ENCODE data around the gene TPST2. TPM values are rescaled to one million over a fixed set of nuclear protein-coding genes. Genes with fewer than 3 reads are reported as not detected.

TPST2 gene
- total RNA-seq, 2 experiments from 2014 or later, result 54.8 to 58.5 TPM

DNA sequence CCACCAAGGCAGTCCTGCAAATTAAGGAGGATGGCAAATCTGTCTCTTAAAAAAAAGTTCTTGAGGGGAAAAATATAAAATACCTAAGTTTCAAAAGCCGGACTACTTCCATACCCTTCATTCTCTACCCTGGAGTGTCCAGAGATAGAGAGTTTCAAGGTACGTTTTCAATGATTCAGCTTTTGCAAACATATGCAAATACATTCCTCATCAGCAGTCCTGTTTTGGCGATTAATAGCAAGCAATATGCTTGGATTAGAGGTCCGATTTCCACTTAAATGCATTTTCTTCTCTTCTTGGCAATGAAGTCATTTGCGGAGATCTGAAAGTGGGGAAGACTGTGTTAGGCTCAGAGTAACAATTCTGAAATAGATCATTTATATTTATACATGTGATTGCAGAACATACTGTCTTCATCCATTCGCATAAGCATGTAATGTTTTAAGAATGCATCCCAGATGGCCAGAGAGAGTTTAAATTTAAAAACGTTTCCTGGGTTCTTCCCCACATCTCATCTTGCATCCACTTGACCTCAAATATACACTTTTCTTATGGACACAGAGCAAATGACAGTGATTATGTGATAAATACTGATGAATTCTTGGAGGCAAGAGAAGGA lies 63.9 kb downstream of the TPST2 start:
- Mint-ChIP-seq H3K27me3 (no peaks in the 10 kb centered on the region), H3K4me1 (peaks cover 3% of the 10 kb centered on the region), H3K4me3 (no peak overlapping the region), H3K36me3 (peaks cover 20% of the 10 kb centered on the region), H3K27ac (no peak overlapping the region), H3K9me3 (no peaks in the 10 kb centered on the region)
- no peak for ATAC-seq (ENCODE audit: low read depth)
- DNase-seq, result no peak
- POLR2A ChIA-PET, result no interaction called here

DNA sequence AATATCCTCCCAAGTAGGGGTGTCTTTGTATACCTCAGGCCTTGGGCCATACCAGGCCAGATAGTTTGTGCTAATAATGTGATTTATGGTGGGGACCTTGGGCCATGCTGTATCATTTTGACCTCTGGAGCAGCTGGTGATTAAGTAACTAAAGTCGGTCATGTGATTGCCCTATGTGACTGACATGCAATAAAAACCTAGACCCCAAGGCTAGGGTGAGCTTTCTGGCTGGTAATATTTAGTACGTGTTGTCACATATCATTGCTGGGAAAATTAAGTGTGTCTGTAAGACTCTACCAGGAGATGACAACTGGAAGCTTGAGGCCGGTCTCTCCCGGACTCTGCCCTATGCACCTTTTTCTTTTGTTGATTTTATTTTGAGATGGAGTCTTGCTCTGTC lies 65.1 kb downstream of the TPST2 start:
- ATAC-seq (ENCODE audit: low read depth), result no peak
- Mint-ChIP-seq H3K27ac (no peak overlapping the region), H3K4me1 (peaks cover 2% of the 10 kb centered on the region), H3K4me3 (no peak overlapping the region), H3K36me3 (peaks cover 16% of the 10 kb centered on the region), H3K27me3 (no peaks in the 10 kb centered on the region), H3K9me3 (no peaks in the 10 kb centered on the region)
- POLR2A ChIA-PET, result no interaction called here
- DNase-seq, result no peak

DNA sequence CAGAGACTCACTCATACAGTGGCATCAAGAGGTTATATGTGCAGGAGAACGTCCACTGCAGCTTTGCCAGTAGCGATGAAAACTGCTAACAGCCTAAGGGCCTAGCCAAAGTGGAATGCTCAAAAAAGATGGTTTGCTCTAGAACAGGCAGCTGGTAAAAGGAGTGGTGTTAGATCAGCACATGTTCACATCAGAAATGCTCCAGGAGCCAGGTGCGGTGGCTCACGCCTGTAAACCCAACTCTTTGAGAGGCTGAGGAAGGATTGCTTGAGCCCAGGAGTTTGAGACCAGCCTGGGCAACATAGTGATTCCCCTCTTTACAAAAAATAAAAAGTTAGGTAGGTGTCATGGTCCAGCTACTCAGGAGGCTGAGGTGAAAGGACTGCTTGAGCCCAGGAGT lies 67.3 kb downstream of the TPST2 start:
- H3K4me3 Mint-ChIP-seq, result no peak overlapping the region
- no peaks in the 10 kb centered on the region for H3K27me3 Mint-ChIP-seq
- POLR2A ChIA-PET, result no interaction called here
- H3K4me1 Mint-ChIP-seq, result peaks cover 1% of the 10 kb centered on the region
- no peak overlapping the region for H3K27ac Mint-ChIP-seq
- H3K9me3 Mint-ChIP-seq, result no peaks in the 10 kb centered on the region
- ATAC-seq (ENCODE audit: low read depth) (no peak), DNase-seq (no peak)
- peaks cover 14% of the 10 kb centered on the region for H3K36me3 Mint-ChIP-seq

DNA sequence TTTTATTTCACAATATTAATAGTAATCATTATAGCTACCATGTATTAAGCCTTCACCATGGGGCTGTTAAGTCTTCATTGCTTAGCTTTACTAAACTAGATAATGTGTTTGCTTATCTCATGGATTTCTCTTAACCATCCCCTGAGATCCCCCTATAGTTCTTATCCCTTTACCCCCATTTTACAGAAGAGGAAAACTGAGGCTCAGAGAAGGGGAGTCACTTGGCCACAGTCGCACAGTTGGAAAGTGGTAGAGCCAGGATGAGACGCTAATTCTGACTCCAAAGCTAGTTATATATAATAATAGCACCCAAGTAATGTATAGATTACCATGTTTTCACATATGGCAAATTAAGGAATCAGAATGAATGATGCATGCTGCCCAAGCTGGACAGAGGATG lies 67.9 kb downstream of the TPST2 start:
- H3K9me3 Mint-ChIP-seq, result no peaks in the 10 kb centered on the region
- POLR2A ChIA-PET, result no interaction called here
- H3K27me3 Mint-ChIP-seq, result no peaks in the 10 kb centered on the region
- H3K4me1 Mint-ChIP-seq, result no peaks in the 10 kb centered on the region
- ATAC-seq (ENCODE audit: low read depth) (no peak), DNase-seq (no peak)
- H3K27ac Mint-ChIP-seq, result no peak overlapping the region
- H3K36me3 Mint-ChIP-seq, result peaks cover 11% of the 10 kb centered on the region
- H3K4me3 Mint-ChIP-seq, result no peak overlapping the region

DNA sequence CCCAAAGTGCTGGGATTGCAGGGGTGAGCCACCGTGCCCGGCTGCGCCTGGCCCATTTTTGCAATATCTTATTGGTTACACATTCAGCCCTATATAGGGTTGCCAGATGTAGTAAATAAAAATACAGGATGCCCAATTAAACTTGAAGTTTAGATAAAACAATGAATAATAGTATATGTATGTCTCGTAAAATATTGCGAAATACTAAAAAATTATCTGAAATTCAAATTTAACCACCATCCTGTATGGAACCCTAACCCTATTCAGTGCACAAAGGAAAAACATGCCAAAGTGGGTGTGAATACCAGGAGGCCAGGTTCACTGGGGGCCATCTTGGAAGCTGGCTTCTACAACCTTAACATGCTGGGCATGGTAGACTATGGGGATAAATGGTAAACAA lies 72.5 kb downstream of the TPST2 start:
- H3K27me3 Mint-ChIP-seq, result no peaks in the 10 kb centered on the region
- no peak for DNase-seq
- POLR2A ChIA-PET, result interaction anchor here (1.2 kb wide), 1 partner anchor 29 kb away, joined by 3 read pairs; no protein-coding TSS in a partner anchor
- no peak overlapping the region for H3K4me3 Mint-ChIP-seq
- H3K36me3 Mint-ChIP-seq, result no peaks in the 10 kb centered on the region
- H3K27ac Mint-ChIP-seq, result no peak overlapping the region
- peaks cover 16% of the 10 kb centered on the region for H3K4me1 Mint-ChIP-seq
- no peak for ATAC-seq (ENCODE audit: low read depth)
- no peaks in the 10 kb centered on the region for H3K9me3 Mint-ChIP-seq

DNA sequence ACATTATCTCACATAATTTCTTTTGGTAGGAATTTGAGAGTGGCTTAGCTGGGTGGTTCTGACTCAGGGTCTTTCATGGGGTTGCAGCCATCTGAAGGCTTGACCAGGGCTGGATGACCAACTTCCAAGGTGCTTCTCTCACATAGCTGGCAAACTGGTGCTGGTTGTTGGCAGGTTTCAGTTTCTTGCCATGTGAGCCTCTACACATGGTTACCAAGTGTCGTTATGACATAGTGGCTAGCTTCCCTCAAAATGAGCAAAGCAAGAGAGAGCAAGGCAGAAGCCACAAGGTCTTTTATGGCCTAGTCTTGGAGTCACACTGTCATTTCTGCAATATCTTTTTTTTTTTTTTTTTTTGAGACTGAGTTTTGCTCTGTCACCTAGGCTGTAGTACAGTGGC lies 73.4 kb downstream of the TPST2 start:
- peak; percentile 4 for DNase-seq
- no peaks in the 10 kb centered on the region for H3K27me3 Mint-ChIP-seq
- POLR2A ChIA-PET, result interaction anchor here (1.1 kb wide), 1 partner anchor 33 kb away, joined by 3 read pairs; the partner anchor contains the start of genes HPS4 and SRRD
- no peak for ATAC-seq (ENCODE audit: low read depth)
- H3K36me3 Mint-ChIP-seq, result peaks cover 2% of the 10 kb centered on the region
- no peak overlapping the region for H3K27ac Mint-ChIP-seq
- H3K4me3 Mint-ChIP-seq, result no peak overlapping the region
- no peaks in the 10 kb centered on the region for H3K9me3 Mint-ChIP-seq
- H3K4me1 Mint-ChIP-seq, result peaks cover 19% of the 10 kb centered on the region

DNA sequence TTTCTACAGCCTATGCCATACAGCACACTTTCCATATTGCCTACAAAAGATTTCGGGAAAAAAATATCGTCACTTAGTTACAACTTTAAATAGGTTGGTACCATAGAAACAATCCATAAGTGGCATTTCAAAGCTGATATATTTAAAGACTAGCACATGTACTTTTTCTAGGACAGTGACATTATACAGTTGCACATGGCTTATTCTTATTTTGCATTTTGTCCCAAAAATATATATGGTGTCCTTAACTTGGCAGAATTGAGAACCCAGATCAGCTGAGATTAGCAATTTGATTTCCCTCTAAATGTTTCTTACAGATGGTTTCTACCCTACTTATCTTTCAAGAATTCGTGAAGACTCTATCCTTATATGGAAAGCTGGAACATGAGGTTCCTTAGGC lies 74.0 kb downstream of the TPST2 start:
- ATAC-seq (ENCODE audit: low read depth) (no peak), DNase-seq (no peak)
- Mint-ChIP-seq H3K36me3 (peaks cover 3% of the 10 kb centered on the region), H3K27me3 (no peaks in the 10 kb centered on the region), H3K4me3 (no peak overlapping the region), H3K27ac (no peak overlapping the region), H3K9me3 (no peaks in the 10 kb centered on the region), H3K4me1 (peaks cover 23% of the 10 kb centered on the region)
- POLR2A ChIA-PET, result interaction anchor here (1.1 kb wide), 1 partner anchor 33 kb away, joined by 3 read pairs; the partner anchor contains the start of genes HPS4 and SRRD

DNA sequence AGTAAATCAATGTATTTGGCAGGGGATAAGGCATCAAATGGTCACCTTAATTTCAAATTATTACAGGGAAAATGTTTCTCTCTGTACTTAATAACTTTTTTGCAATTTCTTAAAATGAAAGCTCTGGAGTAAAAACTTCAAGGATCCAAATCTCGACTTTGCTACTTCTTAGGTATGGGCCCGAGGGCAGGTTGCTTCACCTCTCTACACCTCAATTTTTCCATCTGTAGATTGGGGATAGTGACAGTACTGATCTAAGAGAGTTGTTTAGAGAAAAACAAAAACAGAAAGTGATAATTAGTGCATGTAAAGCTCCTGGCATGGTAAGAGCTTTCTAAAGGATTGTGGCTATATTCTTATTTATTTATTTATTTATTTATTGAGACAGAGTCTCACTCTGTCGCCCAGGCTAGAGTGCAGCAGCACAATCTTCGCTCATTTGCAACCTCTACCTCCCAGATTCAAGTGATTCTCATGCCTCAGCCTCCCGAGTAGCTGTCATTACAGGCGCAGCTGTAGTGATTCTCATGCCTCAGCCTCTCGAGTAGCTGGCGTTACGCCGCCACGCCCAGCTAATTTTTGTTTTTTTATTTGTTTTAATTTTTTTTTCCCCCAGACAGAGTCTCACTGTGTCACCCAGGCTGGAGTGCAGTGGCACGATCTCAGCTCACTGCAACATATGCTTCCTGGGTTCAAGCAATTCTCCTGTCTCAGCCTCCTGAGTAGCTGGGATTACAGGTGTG lies 75.3 kb downstream of the TPST2 start:
- no peak for ATAC-seq (ENCODE audit: low read depth)
- H3K36me3 Mint-ChIP-seq, result peaks cover 7% of the 10 kb centered on the region
- no peak overlapping the region for H3K4me3 Mint-ChIP-seq
- peak overlapping the region; percentile 62 for H3K27ac Mint-ChIP-seq
- DNase-seq, result peak; percentile 10
- POLR2A ChIA-PET, result no interaction called here
- H3K27me3 Mint-ChIP-seq, result no peaks in the 10 kb centered on the region
- no peaks in the 10 kb centered on the region for H3K9me3 Mint-ChIP-seq
- peaks cover 32% of the 10 kb centered on the region for H3K4me1 Mint-ChIP-seq

DNA sequence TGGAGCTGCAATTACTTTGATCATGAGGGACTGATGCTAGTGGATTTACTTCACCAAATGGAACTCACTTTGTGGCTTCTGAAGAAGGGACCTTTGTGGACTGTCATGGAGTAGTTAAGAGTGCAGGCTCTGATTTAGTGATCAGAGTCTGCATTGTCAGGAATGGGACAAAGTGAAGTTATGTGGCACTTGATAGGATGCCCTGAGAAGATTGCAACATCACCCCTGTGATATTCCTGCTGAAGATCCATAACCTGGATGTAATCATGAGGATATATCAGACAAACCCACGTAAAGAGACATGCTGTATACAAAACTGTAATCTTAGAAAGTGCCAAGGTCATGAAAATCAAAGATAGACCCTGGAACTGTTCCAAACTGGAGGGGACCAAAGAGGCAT lies 76.1 kb downstream of the TPST2 start:
- Mint-ChIP-seq H3K27ac (no peak overlapping the region), H3K4me3 (peak overlapping the region; percentile 99), H3K9me3 (no peaks in the 10 kb centered on the region), H3K27me3 (no peaks in the 10 kb centered on the region), H3K36me3 (peaks cover 13% of the 10 kb centered on the region), H3K4me1 (peaks cover 37% of the 10 kb centered on the region)
- ATAC-seq (ENCODE audit: low read depth), result no peak
- POLR2A ChIA-PET, result interaction anchor here (0.9 to 2.3 kb wide), 3 partner anchors 11 to 159 kb away, joined by 3 to 8 read pairs (median 6); no protein-coding TSS in a partner anchor
- no peak for DNase-seq

DNA sequence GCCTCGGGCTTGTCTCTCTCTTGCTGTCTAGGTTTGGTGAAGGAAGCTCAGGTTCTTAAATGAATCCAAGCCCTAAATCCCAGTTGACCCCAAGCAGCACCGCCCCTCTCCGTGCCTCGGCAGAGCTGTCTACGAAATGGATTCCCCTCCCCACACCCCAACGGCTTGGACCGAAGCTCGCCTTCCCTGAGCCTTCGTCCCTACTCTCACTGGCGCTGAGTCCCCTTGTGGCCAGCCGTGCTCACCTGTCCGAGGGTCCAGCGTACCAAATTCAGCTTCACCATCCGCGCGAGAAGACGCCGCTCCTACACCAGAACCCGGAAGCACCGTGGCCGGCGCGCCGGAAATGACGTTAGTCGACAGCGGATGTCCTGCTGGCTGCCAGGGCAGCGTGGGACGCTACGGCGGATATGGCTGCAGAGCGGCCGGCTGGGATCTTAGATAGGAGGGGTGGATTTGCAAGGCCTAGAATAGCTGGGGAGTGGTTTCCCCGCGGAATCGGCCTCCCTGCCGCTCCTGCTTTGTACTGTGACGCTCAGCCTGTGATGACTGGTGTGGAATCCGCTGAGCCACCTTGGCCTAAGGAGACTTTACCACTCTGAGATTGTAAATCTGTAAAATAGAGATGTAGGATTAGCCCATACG lies 77.7 kb downstream of the TPST2 start, which contains the start of gene TFIP11:
Gene TFIP11 (minus strand): TSS at position 325 of the 645 bp plus-strand sequence. CDS start 2,201 bp downstream, outside the sequence.
- Mint-ChIP-seq H3K36me3 (peaks cover 17% of the 10 kb centered on the region), H3K9me3 (no peaks in the 10 kb centered on the region), H3K4me3 (peak within 1 kb of the TSS; percentile 99), H3K27me3 (no peaks in the 10 kb centered on the region), H3K27ac (peak within 1 kb of the TSS; percentile 95), H3K4me1 (peaks cover 37% of the 10 kb centered on the region)
- peak; percentile 95 for ATAC-seq (ENCODE audit: low read depth)
- DNase-seq, result peak; percentile 93
- POLR2A ChIA-PET, result interaction anchor here (0.8 to 2.3 kb wide), 5 partner anchors 9 to 161 kb away, joined by 3 to 8 read pairs (median 4); no protein-coding TSS in a partner anchor

DNA sequence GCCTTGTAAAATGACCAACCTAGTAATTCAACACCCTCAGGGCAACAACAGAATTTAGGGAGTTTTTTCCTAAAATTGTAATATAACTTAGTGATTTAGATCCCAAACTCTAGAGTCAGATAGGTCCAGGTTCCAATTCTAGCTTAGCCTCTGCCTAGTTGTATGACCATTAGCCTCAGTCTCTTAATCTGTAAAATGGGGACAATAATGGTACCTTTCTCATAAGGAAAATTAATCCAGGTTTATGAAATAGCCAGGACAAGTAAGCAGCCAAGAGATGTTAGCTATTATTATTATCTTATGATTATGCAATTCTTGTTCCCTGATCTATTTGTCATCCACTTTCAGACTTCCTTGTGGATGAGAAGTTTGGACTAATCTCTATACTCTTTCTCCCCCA lies 81.8 kb downstream of the TPST2 start:
- Mint-ChIP-seq H3K36me3 (peaks cover 40% of the 10 kb centered on the region), H3K4me3 (no peak overlapping the region), H3K9me3 (no peaks in the 10 kb centered on the region), H3K4me1 (peaks cover 37% of the 10 kb centered on the region), H3K27ac (no peak overlapping the region), H3K27me3 (no peaks in the 10 kb centered on the region)
- POLR2A ChIA-PET, result interaction anchor here (0.6 to 1.5 kb wide), 3 partner anchors 24 to 136 kb away, joined by 3 to 5 read pairs (median 3); partner anchors contain the start of genes HPS4 and SRRD
- DNase-seq (no peak), ATAC-seq (ENCODE audit: low read depth) (no peak)

DNA sequence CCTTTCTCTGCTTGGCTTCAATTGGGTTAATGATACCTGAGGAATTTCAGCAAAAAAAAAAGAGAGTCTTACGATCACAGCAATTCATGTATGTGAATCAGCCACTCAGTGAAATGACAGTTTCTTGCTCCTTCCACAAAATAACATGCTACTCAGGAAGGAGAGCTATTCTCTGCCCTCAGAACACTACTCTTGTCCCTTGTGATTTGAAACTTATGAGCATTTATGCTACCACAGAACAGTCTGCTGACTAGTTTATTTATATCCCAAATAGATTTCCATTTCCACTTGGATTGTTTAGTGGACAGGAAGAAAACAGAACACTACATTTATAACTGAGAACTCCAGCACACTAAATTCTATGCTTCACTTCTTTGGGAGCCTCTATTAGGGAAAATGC lies 86.2 kb downstream of the TPST2 start:
- no peak for DNase-seq
- Mint-ChIP-seq H3K27ac (peak overlapping the region; percentile 88), H3K27me3 (no peaks in the 10 kb centered on the region), H3K4me1 (peaks cover 22% of the 10 kb centered on the region), H3K9me3 (no peaks in the 10 kb centered on the region), H3K4me3 (peak overlapping the region; percentile 62), H3K36me3 (peaks cover 44% of the 10 kb centered on the region)
- ATAC-seq (ENCODE audit: low read depth), result no peak
- POLR2A ChIA-PET, result interaction anchor here (0.7 to 2.8 kb wide), 10 partner anchors 9 to 169 kb away, joined by 3 to 19 read pairs (median 4); partner anchors contain the start of genes HPS4, MIAT, SRRD and TFIP11

Measured in activated naive CD8-positive, alpha-beta T cell treated with anti-CD3 and anti-CD28 coated beads, Interleukin-2, amount 10 ng/mL, durations not matched to agents 7 days and 5 days (primary cell).